Mammary epithelial cell (primary cell): ENCODE data around the gene GRID1.

Experiments used
- EZH2 ChIP-seq: IDR thresholded peaks from 2 replicates; pipeline ENCODE4 v1.6.1; 2012; ENCODE audit warnings: low read length, inconsistent platforms, borderline replicate concordance
- TF ChIP-seq, protein P1 (sequence below), 2 donors: IDR thresholded peaks in 1 of 2; conservative IDR thresholded peaks in 1 of 2; 2 replicates each; pipeline ENCODE4 v1.5.1; 2011 to 2012; ENCODE audit warnings: inconsistent platforms in 2 of 2, low read length in 2 of 2, mild to moderate bottlenecking in 2 of 2, control low read depth in 1 of 2, low read depth in 1 of 2; ENCODE audit not compliant: insufficient read depth in 1 of 2; ENCODE audit errors: extremely low read depth in 1 of 2

DNA sequence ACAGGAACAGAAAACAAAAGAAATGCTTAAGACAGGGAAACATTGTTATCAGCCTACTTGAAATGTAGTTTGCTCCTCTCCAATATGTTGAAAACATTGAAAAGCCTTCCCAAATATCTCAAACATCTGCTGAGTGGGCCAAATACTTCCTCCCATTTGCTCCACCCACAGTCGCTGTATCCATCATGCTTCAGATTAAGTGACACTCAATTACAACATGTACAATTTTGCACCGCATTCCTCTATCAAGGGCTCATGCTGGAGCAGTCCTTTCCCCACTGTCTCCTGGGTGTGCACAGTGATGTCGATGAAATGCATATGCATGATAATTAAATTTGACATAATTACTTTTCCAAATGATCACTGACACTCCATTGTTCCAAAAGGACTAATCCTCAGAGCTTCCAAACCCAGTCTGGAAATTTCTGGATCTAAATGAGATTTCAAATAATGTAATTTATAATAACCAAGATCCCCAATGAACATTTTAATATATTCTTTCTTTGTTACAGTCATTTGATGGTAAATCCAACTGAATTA, 604.6 kb downstream of the GRID1 start:
- TF ChIP-seq, protein P1, sequence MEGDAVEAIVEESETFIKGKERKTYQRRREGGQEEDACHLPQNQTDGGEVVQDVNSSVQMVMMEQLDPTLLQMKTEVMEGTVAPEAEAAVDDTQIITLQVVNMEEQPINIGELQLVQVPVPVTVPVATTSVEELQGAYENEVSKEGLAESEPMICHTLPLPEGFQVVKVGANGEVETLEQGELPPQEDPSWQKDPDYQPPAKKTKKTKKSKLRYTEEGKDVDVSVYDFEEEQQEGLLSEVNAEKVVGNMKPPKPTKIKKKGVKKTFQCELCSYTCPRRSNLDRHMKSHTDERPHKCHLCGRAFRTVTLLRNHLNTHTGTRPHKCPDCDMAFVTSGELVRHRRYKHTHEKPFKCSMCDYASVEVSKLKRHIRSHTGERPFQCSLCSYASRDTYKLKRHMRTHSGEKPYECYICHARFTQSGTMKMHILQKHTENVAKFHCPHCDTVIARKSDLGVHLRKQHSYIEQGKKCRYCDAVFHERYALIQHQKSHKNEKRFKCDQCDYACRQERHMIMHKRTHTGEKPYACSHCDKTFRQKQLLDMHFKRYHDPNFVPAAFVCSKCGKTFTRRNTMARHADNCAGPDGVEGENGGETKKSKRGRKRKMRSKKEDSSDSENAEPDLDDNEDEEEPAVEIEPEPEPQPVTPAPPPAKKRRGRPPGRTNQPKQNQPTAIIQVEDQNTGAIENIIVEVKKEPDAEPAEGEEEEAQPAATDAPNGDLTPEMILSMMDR (conservative IDR thresholded peaks at IDR 0.05 in 1 of 2, IDR thresholded peaks at IDR 0.05 in 1 of 2; ENCODE audit: extremely low read depth in 1 of 2, insufficient read depth in 1 of 2, low read depth in 1 of 2, low read length in 2 of 2): no peak
- TF ChIP-seq EZH2: no peak
